SK-N-MC (cell line): ENCODE results near the gene GCGR.

Experiments used
- EZH2 ChIP-seq: fragments of 200-600 bp; sonication (generic); IDR thresholded peaks from one replicate; pipeline ENCODE4 v1.6.1; 2017; ENCODE audit warnings: antibody characterized with exemption
- POLR2AphosphoS5 ChIP-seq: IDR thresholded peaks from 2 replicates; pipeline ENCODE4 v1.6.1; 2012; ENCODE audit warnings: mild to moderate bottlenecking, low read depth, low read length, borderline replicate concordance

- no peak; the same call in 1 of the 2 replicates for TF ChIP-seq POLR2AphosphoS5
- TF ChIP-seq EZH2 = no peak
Observed at GRCh38 chr17:81842725-81843504, 39.0 kb downstream of the GCGR start.
